Sigmoid colon (tissue), 7 donors: ENCODE results near the gene RANBP1. TPM values are rescaled to one million over a fixed set of nuclear protein-coding genes. Genes with fewer than 3 reads are reported as not detected.

Source experiments
- DNase-seq: peaks from one replicate; pipeline ENCODE4 v3.0.0-alpha.2; 2019
- H3K27ac ChIP-seq, 4 donors: fragments of 200-600 bp; sonication (generic); one replicate each; pipeline ENCODE4 v1.5.1; 2016 to 2019; ENCODE audit warnings: mild to moderate bottlenecking in 1 of 4
- H3K27me3 ChIP-seq, 3 donors: fragments of 200-600 bp; sonication (generic); one replicate each; pipeline ENCODE4 v1.5.1; 2019; ENCODE audit warnings: mild to moderate bottlenecking in 1 of 3
- H3K36me3 ChIP-seq, 4 donors: fragments of 200-600 bp; sonication (generic); one replicate each; pipeline ENCODE4 v1.5.1; 2016 to 2019
- H3K4me1 ChIP-seq, 4 donors: fragments of 200-600 bp; sonication (generic); one replicate each; pipeline ENCODE4 v1.5.1; 2017 to 2019
- H3K4me3 ChIP-seq, 4 donors: fragments of 200-600 bp; sonication (generic); one replicate each; pipeline ENCODE4 v1.5.1; 2017 to 2019; ENCODE audit warnings: mild to moderate bottlenecking in 2 of 4, moderate library complexity in 1 of 4
- H3K9me3 ChIP-seq, 4 donors: fragments of 200-600 bp in 3 of 4; sonication (generic) in 3 of 4; one replicate each; pipeline versions ENCODE4 v1.5.1 to v1.6.1; 2013 to 2019
- EP300 ChIP-seq, 4 donors: sonication (generic); formaldehyde crosslinking; IDR thresholded peaks; one replicate each; pipeline ENCODE4 v1.6.1; 2017; ENCODE audit warnings: antibody characterized with exemption in 4 of 4
- POLR2A ChIP-seq, 2 donors: fragments of 450-650 bp; IDR thresholded peaks; one replicate each; pipeline ENCODE4 v1.6.1; 2016; ENCODE audit warnings: antibody characterized with exemption in 2 of 2, mild to moderate bottlenecking in 2 of 2, moderate library complexity in 2 of 2
- POLR2AphosphoS5 ChIP-seq, 4 donors: sonication (generic); formaldehyde crosslinking; IDR thresholded peaks; one replicate each; pipeline ENCODE4 v1.6.1; 2017; ENCODE audit warnings: antibody characterized with exemption in 4 of 4
- WGBS, 2 donors: extraction: QIAGEN DNeasy Blood & Tissue Kit; methylation state at CpG; one replicate each; pipeline ENCODE4 v1.1.7; 2013; 5-methylcytosine and 5-hydroxymethylcytosine counted together
- intact Hi-C: fragments of 100-400 bp; cut with DNase I; formaldehyde crosslinking; loops from one replicate; pipeline ENCODE4 v1.15.1; 2023
- polyA plus RNA-seq, 3 donors: library from polyadenylated mRNA; stranded (reverse); fragments of 200-250 nt; gene quantifications; one replicate each; pipeline ENCODE4 v1.2.3, GENCODE V29; 2013
- total RNA-seq, 4 donors: library from RNA; depleted of rRNA; stranded (reverse); fragments of >200 nt; gene quantifications; one replicate each; pipeline ENCODE4 v1.1.0, GENCODE V29; 2016
- TF ChIP-seq, protein P1 (sequence below), 4 experiments: fragments of 450-650 bp in 3 of 4; fragments of 200-600 bp in 1 of 4; IDR thresholded peaks; one replicate each; pipeline ENCODE4 v1.5.1; 2016 to 2019; ENCODE audit warnings: antibody characterized with exemption in 4 of 4, mild to moderate bottlenecking in 3 of 4, moderate library complexity in 2 of 4
- donor health status: healthy with polysubstance abuse.
- donor health status: Bipolar disorder and iron deficiency.
- donor health status: healthy.

Gene RANBP1
- total and polyA plus RNA-seq, 7 donors: 67.9 to 194 (median 154) TPM

DNA sequence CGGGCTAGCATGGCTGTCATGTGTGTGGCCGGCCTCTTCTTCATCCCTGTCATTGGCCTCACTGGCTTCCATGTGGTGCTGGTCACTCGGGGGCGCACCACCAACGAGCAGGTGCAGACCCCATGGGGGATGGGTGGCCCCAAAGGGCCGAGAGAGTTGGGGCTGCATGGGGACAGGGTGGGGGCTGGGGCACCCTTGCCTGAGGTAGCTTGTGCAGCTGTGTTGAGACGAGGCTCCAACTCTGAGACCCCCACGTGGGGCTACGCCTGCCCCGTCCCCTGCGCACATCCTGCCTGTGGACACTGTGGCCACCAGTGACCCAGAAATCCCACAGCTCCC lies 24.2 kb downstream of the RANBP1 start:
- WGBS, 2 donors: 93% methylated on average over 11 of the region's 11 CpGs
- no peak for DNase-seq
- Histone ChIP-seq H3K36me3 (peaks cover 0 to 31% (median 0%) of the 10 kb centered on the region in 4 donors), H3K4me3 (no peak overlapping the region), H3K27me3 (no peaks in the 10 kb centered on the region), H3K9me3 (no peaks in the 10 kb centered on the region), H3K27ac (no peak overlapping the region), H3K4me1 (peaks cover 0 to 37% (median 36%) of the 10 kb centered on the region in 4 donors)
- TF ChIP-seq, protein P1, sequence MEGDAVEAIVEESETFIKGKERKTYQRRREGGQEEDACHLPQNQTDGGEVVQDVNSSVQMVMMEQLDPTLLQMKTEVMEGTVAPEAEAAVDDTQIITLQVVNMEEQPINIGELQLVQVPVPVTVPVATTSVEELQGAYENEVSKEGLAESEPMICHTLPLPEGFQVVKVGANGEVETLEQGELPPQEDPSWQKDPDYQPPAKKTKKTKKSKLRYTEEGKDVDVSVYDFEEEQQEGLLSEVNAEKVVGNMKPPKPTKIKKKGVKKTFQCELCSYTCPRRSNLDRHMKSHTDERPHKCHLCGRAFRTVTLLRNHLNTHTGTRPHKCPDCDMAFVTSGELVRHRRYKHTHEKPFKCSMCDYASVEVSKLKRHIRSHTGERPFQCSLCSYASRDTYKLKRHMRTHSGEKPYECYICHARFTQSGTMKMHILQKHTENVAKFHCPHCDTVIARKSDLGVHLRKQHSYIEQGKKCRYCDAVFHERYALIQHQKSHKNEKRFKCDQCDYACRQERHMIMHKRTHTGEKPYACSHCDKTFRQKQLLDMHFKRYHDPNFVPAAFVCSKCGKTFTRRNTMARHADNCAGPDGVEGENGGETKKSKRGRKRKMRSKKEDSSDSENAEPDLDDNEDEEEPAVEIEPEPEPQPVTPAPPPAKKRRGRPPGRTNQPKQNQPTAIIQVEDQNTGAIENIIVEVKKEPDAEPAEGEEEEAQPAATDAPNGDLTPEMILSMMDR (IDR thresholded peaks at IDR 0.05): no peak
- TF ChIP-seq POLR2A (IDR thresholded peaks at IDR 0.05) (no peak), EP300 (IDR thresholded peaks at IDR 0.05) (no peak), POLR2AphosphoS5 (IDR thresholded peaks at IDR 0.05) (no peak)
- intact Hi-C loops: no loop called here

DNA sequence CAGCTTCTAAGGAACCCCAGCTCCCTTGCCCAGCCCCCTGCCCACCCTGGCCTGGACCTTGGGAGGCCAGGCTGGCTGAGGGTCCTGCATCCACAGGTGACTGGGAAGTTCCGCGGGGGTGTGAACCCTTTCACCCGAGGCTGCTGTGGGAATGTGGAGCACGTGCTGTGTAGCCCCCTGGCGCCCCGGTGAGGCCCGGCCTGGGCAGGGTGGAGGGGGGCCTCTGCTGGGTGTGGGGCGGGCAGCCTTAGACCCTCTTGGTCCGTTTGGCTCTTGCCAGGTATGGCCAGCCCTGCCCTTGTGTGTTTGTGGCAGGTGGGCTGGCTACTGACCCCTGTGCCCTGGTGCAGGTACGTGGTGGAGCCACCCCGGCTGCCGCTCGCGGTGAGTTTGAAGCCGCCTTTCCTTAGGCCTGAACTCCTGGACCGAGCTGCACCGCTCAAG lies 24.6 kb downstream of the RANBP1 start:
- Histone ChIP-seq H3K4me3 (no peak overlapping the region), H3K27ac (no peak overlapping the region), H3K27me3 (no peaks in the 10 kb centered on the region), H3K4me1 (peaks cover 0 to 32% (median 31%) of the 10 kb centered on the region in 4 donors), H3K36me3 (peaks cover 0 to 35% (median 0%) of the 10 kb centered on the region in 4 donors), H3K9me3 (no peaks in the 10 kb centered on the region)
- no peak for DNase-seq
- intact Hi-C loops: no loop called here
- WGBS, 2 donors: 95 to 96% methylated on average over 17 of the region's 17 CpGs
- TF ChIP-seq, protein P1 (IDR thresholded peaks at IDR 0.05): no peak
- TF ChIP-seq POLR2AphosphoS5 (IDR thresholded peaks at IDR 0.05): no peak
- TF ChIP-seq POLR2A (IDR thresholded peaks at IDR 0.05): no peak
- no peak for TF ChIP-seq EP300 (IDR thresholded peaks at IDR 0.05)

DNA sequence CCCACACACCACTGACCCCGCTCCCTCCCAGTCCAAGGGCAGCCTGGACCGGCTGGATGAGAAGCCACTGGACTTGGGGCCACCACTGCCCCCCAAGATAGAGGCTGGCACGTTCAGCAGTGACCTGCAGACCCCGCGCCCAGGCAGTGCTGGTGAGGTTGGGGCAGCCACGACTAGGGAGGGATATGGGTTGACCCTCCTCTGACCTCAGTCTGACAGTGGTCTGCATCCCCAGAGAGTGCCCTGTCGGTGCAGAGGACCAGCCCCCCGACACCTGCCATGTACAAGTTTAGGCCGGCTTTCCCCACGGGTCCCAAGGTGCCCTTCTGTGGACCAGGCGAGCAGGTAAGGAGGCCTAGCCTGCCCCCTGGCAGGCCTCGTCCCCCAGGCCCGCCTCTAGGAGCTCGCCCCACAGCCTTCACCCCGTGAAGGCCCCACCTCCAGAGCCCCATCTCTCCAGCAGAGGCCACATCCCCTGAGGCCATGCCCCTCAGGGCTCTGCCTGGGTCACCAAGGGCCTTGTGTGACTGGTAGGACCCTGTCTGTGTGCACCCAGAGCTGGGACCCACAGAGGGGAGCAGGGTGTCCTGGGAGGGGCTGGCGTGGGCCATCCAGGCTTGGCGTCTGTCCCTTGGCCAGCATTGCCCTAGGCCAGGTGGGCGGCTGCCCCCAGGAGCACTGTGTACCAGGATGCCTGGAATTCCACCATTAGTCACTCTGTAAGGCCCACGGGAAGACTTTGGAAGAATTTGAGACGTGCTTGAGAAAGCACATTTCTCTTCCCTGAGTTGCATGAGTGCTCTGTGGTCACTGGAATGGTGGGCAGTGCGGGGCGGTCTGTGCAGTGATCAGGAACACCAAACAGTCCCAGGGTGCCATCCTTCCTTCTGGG lies 25.5 kb downstream of the RANBP1 start:
- Histone ChIP-seq H3K36me3 (peaks cover 0 to 38% (median 0%) of the 10 kb centered on the region in 4 donors), H3K27ac (no peak overlapping the region), H3K4me1 (peaks cover 0 to 23% (median 23%) of the 10 kb centered on the region in 4 donors), H3K27me3 (no peaks in the 10 kb centered on the region), H3K4me3 (no peak overlapping the region), H3K9me3 (no peaks in the 10 kb centered on the region)
- no peak for DNase-seq
- intact Hi-C loops: no loop called here
- TF ChIP-seq POLR2A (IDR thresholded peaks at IDR 0.05) (no peak), POLR2AphosphoS5 (IDR thresholded peaks at IDR 0.05) (no peak), EP300 (IDR thresholded peaks at IDR 0.05) (no peak)
- TF ChIP-seq, protein P1 (IDR thresholded peaks at IDR 0.05): no peak
- WGBS, 2 donors: 90 to 91% methylated on average over 22 of the region's 22 CpGs

DNA sequence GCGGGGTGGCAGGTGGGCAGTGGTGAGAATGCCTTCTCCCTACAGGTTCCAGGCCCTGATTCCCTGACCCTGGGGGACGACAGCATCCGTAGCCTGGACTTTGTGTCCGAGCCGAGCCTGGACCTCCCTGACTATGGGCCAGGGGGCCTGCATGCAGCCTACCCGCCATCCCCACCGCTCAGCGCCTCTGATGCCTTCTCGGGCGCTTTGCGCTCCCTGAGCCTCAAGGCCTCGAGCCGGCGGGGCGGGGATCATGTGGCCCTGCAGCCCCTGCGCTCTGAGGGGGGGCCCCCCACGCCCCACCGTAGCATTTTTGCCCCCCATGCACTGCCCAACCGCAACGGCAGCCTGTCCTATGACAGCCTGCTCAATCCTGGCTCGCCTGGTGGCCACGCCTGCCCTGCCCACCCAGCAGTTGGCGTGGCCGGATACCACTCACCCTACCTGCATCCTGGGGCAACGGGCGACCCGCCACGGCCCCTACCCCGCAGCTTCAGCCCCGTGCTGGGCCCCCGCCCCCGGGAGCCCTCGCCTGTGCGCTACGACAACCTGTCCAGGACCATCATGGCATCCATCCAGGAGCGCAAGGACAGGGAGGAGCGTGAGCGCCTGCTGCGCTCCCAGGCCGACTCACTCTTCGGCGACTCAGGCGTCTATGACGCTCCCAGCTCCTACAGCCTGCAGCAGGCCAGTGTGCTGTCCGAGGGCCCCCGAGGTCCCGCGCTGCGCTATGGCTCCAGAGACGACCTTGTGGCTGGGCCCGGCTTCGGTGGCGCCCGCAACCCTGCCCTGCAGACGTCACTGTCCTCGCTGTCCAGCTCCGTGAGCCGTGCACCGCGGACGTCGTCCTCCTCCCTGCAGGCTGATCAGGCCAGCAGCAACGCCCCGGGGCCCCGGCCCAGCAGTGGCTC lies 27.1 kb downstream of the RANBP1 start:
- H3K27me3 ChIP-seq: no peaks in the 10 kb centered on the region

More for the DNA sequence above, 27.1 kb downstream of the RANBP1 start:
- H3K9me3 ChIP-seq: no peaks in the 10 kb centered on the region
- H3K27ac ChIP-seq: no peak overlapping the region
- H3K4me1 ChIP-seq: peaks cover 0 to 8% (median 8%) of the 10 kb centered on the region in 4 donors
- peaks cover 0 to 38% (median 0%) of the 10 kb centered on the region in 4 donors for H3K36me3 ChIP-seq
- intact Hi-C loops: no loop called here
- no peak for DNase-seq
- TF ChIP-seq POLR2AphosphoS5 (IDR thresholded peaks at IDR 0.05) (no peak), POLR2A (IDR thresholded peaks at IDR 0.05) (no peak), EP300 (IDR thresholded peaks at IDR 0.05) (no peak)
- TF ChIP-seq, protein P1 (IDR thresholded peaks at IDR 0.05): no peak
- 93 to 95% methylated on average over 65 of the region's 65 CpGs for WGBS, 2 donors
- H3K4me3 ChIP-seq: no peak overlapping the region
